ENCODE results near the gene FCN3. TPM values are rescaled to one million over a fixed set of nuclear protein-coding genes. Genes with fewer than 3 reads are reported as not detected.

FCN3 gene
- total and polyA plus RNA-seq, 2 donors (not counting 3 experiments of a cell fraction or from before 2014, with no cell fraction given) = 0.15 TPM; not detected in 1

GRCh38 chr1:27372022-27372807 lies 2.4 kb downstream of the FCN3 start:
- Histone ChIP-seq H3K9me1 (replicated peaks; ENCODE audit: control insufficient read depth, extremely low read depth, insufficient read depth, low read length) (no peaks in the 10 kb centered on the region), H4K20me1 (replicated peaks; ENCODE audit: control insufficient read depth, extremely low read depth, insufficient read depth, low read length) (no peaks in the 10 kb centered on the region), H3K4me2 (ENCODE audit: insufficient read depth, low read length) (no peak overlapping the region), H3K79me2 (ENCODE audit: control insufficient read depth, insufficient read depth, low read length) (no peaks in the 10 kb centered on the region), H3K36me3 (ENCODE audit: control insufficient read depth in 2 of 2, extremely low read depth in 1 of 2, insufficient read depth in 2 of 2, low read length in 2 of 2) (no peaks in the 10 kb centered on the region), H3K9ac (replicated peaks; ENCODE audit: extremely low read depth, insufficient read depth, low read length) (no peak overlapping the region), H3K4me3 (replicated peaks in 1 of 3; ENCODE audit: insufficient read depth in 1 of 3, low read depth in 1 of 3, low read length in 3 of 3) (no peak overlapping the region), H3K27ac (ENCODE audit: insufficient read depth, low read depth, low read length) (no peak overlapping the region), H3K4me1 (ENCODE audit: control insufficient read depth, extremely low read depth, insufficient read depth, low read length) (peaks cover 1% of the 10 kb centered on the region), H3K27me3 (ENCODE audit: control insufficient read depth in 2 of 2, insufficient read depth in 2 of 2, low read length in 2 of 2) (no peaks in the 10 kb centered on the region), H2AFZ (ENCODE audit: low read depth, low read length) (no peak overlapping the region), H3K9me3 (replicated peaks; ENCODE audit: control insufficient read depth, insufficient read depth, low read length) (no peaks in the 10 kb centered on the region)
- ChIA-PET CTCF (interaction anchor here (0.9 kb wide), 1 partner anchor 19 kb away, joined by 3 read pairs; no protein-coding TSS in a partner anchor), POLR2A (interaction anchor here (0.6 kb wide), 1 partner anchor 47 kb away, joined by 8 read pairs; no protein-coding TSS in a partner anchor)
- intact Hi-C loops (cut with micrococcal nuclease) (no loop called here), dilution Hi-C loops (cut with MboI; ENCODE audit: extremely low pct_ligation_motif_present, low sequenced_read_pairs) (no loop called here)
- no TSS peak for BruUV-seq (replicated peaks)
- FAIRE-seq (no peak), DNase-seq (ENCODE audit: low read depth, low spot score) (no peak)
- TF ChIP-seq JUN (IDR thresholded peaks at IDR 0.05; ENCODE audit: borderline replicate concordance, insufficient read depth, insufficient read length, low read depth) (no peak), MAX (IDR thresholded peaks at IDR 0.05; ENCODE audit: insufficient read depth, insufficient read length) (no peak), MYC (IDR thresholded peaks at IDR 0.05; ENCODE audit: low read depth, low read length) (no peak), POLR2A (IDR thresholded peaks at IDR 0.05; ENCODE audit: low read depth, low read length) (no peak), POLR2AphosphoS5 (IDR thresholded peaks at IDR 0.05; ENCODE audit: insufficient read depth, low read depth, low read length) (no peak), GATA2 (IDR thresholded peaks at IDR 0.05; ENCODE audit: insufficient read depth, insufficient read length, low read depth, low read length) (no peak), CTCF (IDR thresholded peaks at IDR 0.05; ENCODE audit: extremely low read depth in 1 of 2, insufficient read depth in 1 of 2, low read depth in 1 of 2, low read length in 2 of 2) (no peak), EZH2 (IDR thresholded peaks at IDR 0.05; ENCODE audit: borderline replicate concordance, low read depth, low read length, severe bottlenecking) (no peak), FOS (IDR thresholded peaks at IDR 0.05; ENCODE audit: borderline replicate concordance, insufficient read depth, low read length) (no peak)
